ENCODE results near the gene IPO13.
A peak's percentile ranks its signal among the peaks of the same experiment; 100 is the strongest.

IPO13 gene

GRCh38 chr1:43983253-43983899 lies 36.6 kb downstream of the IPO13 start:
- no peak overlapping the region for H3K4me3 ChIP-seq (ENCODE audit: low read depth in 1 of 2, low read length in 2 of 2)
- peaks cover 0 to 9% of the 10 kb centered on the region in 2 donors for H3K36me3 ChIP-seq (ENCODE audit: control insufficient read depth in 1 of 2, insufficient read depth in 2 of 2, low read length in 2 of 2)
- no peaks in the 10 kb centered on the region for H3K27me3 ChIP-seq (ENCODE audit: low read depth, low read length)
- H3K9me3 ChIP-seq (ENCODE audit: control insufficient read depth in 1 of 2, low read length in 2 of 2) = no peaks in the 10 kb centered on the region
- H3K4me1 ChIP-seq (ENCODE audit: control insufficient read depth in 1 of 2, insufficient read depth in 2 of 2, low read length in 2 of 2) = peaks cover 8 to 9% of the 10 kb centered on the region in 2 donors
- H3K27ac ChIP-seq (ENCODE audit: low read length) = no peak overlapping the region

- Histone ChIP-seq H3K36me3 (ENCODE audit: control insufficient read depth in 1 of 2, insufficient read depth in 2 of 2, low read length in 2 of 2) (peaks cover 0 to 9% of the 10 kb centered on the region in 2 donors), H3K27me3 (ENCODE audit: low read depth, low read length) (no peaks in the 10 kb centered on the region), H3K9me3 (ENCODE audit: control insufficient read depth in 1 of 2, low read length in 2 of 2) (no peaks in the 10 kb centered on the region), H3K4me3 (ENCODE audit: low read depth in 1 of 2, low read length in 2 of 2) (no peak overlapping the region), H3K4me1 (ENCODE audit: control insufficient read depth in 1 of 2, insufficient read depth in 2 of 2, low read length in 2 of 2) (peaks cover 4 to 8% of the 10 kb centered on the region in 2 donors), H3K27ac (ENCODE audit: low read length) (no peak overlapping the region)
Measured at GRCh38 chr1:43984855-43985254, 38.1 kb downstream of the IPO13 start.

GRCh38 chr1:43985984-43986595 lies 39.3 kb downstream of the IPO13 start:
- Histone ChIP-seq H3K27ac (ENCODE audit: low read length) (no peak overlapping the region), H3K36me3 (ENCODE audit: control insufficient read depth in 1 of 2, insufficient read depth in 2 of 2, low read length in 2 of 2) (peaks cover 0 to 9% of the 10 kb centered on the region in 2 donors), H3K4me3 (ENCODE audit: low read depth in 1 of 2, low read length in 2 of 2) (no peak overlapping the region), H3K27me3 (ENCODE audit: low read depth, low read length) (no peaks in the 10 kb centered on the region), H3K9me3 (ENCODE audit: control insufficient read depth in 1 of 2, low read length in 2 of 2) (no peaks in the 10 kb centered on the region), H3K4me1 (ENCODE audit: control insufficient read depth in 1 of 2, insufficient read depth in 2 of 2, low read length in 2 of 2) (peaks cover 0 to 6% of the 10 kb centered on the region in 2 donors)

GRCh38 chr1:43986712-43987111 lies 40.0 kb downstream of the IPO13 start:
- Histone ChIP-seq H3K36me3 (ENCODE audit: control insufficient read depth in 1 of 2, insufficient read depth in 2 of 2, low read length in 2 of 2) (peaks cover 0 to 9% of the 10 kb centered on the region in 2 donors), H3K4me1 (ENCODE audit: control insufficient read depth in 1 of 2, insufficient read depth in 2 of 2, low read length in 2 of 2) (peaks cover 0 to 8% of the 10 kb centered on the region in 2 donors), H3K27ac (ENCODE audit: low read length) (no peak overlapping the region), H3K9me3 (ENCODE audit: control insufficient read depth in 1 of 2, low read length in 2 of 2) (no peaks in the 10 kb centered on the region), H3K4me3 (ENCODE audit: low read depth in 1 of 2, low read length in 2 of 2) (no peak overlapping the region), H3K27me3 (ENCODE audit: low read depth, low read length) (no peaks in the 10 kb centered on the region)

GRCh38 chr1:43987159-43987902 lies 40.6 kb downstream of the IPO13 start:
- no peak overlapping the region for H3K4me3 ChIP-seq (ENCODE audit: low read depth in 1 of 2, low read length in 2 of 2)
- H3K36me3 ChIP-seq (ENCODE audit: control insufficient read depth in 1 of 2, insufficient read depth in 2 of 2, low read length in 2 of 2) = peaks cover 0 to 9% of the 10 kb centered on the region in 2 donors
- no peaks in the 10 kb centered on the region for H3K27me3 ChIP-seq (ENCODE audit: low read depth, low read length)
- H3K4me1 ChIP-seq (ENCODE audit: control insufficient read depth in 1 of 2, insufficient read depth in 2 of 2, low read length in 2 of 2) = peaks cover 0 to 8% of the 10 kb centered on the region in 2 donors
- no peak overlapping the region for H3K27ac ChIP-seq (ENCODE audit: low read length)
- no peaks in the 10 kb centered on the region for H3K9me3 ChIP-seq (ENCODE audit: control insufficient read depth in 1 of 2, low read length in 2 of 2)

GRCh38 chr1:43990271-43991199 lies 43.8 kb downstream of the IPO13 start:
- Histone ChIP-seq H3K4me3 (ENCODE audit: low read depth in 1 of 2, low read length in 2 of 2) (peak overlapping the region; percentile 65 to 79), H3K27ac (ENCODE audit: low read length) (peak overlapping the region; percentile 39), H3K36me3 (ENCODE audit: control insufficient read depth in 1 of 2, insufficient read depth in 2 of 2, low read length in 2 of 2) (peaks cover 0 to 8% of the 10 kb centered on the region in 2 donors), H3K27me3 (ENCODE audit: low read depth, low read length) (no peaks in the 10 kb centered on the region), H3K9me3 (ENCODE audit: control insufficient read depth in 1 of 2, low read length in 2 of 2) (no peaks in the 10 kb centered on the region), H3K4me1 (ENCODE audit: control insufficient read depth in 1 of 2, insufficient read depth in 2 of 2, low read length in 2 of 2) (peaks cover 0 to 8% of the 10 kb centered on the region in 2 donors)

GRCh38 chr1:43991200-43991475 lies 44.4 kb downstream of the IPO13 start:
- Histone ChIP-seq H3K27ac (ENCODE audit: low read length) (peak overlapping the region; percentile 39), H3K4me3 (ENCODE audit: low read depth in 1 of 2, low read length in 2 of 2) (peak overlapping the region; percentile 65 to 79), H3K9me3 (ENCODE audit: control insufficient read depth in 1 of 2, low read length in 2 of 2) (no peaks in the 10 kb centered on the region), H3K4me1 (ENCODE audit: control insufficient read depth in 1 of 2, insufficient read depth in 2 of 2, low read length in 2 of 2) (peaks cover 0 to 8% of the 10 kb centered on the region in 2 donors), H3K27me3 (ENCODE audit: low read depth, low read length) (no peaks in the 10 kb centered on the region), H3K36me3 (ENCODE audit: control insufficient read depth in 1 of 2, insufficient read depth in 2 of 2, low read length in 2 of 2) (peaks cover 0 to 2% of the 10 kb centered on the region in 2 donors)

GRCh38 chr1:43991476-43992231 lies 44.9 kb downstream of the IPO13 start, which contains the start of gene CCDC24:
TSS of gene CCDC24 (plus strand) at chr1:43991599. CDS start at chr1:43991879, 280 bp downstream.
- Histone ChIP-seq H3K27ac (ENCODE audit: low read length) (peak within 1 kb of the TSS; percentile 39), H3K9me3 (ENCODE audit: control insufficient read depth in 1 of 2, low read length in 2 of 2) (no peaks in the 10 kb centered on the region), H3K4me3 (ENCODE audit: low read depth in 1 of 2, low read length in 2 of 2) (peak within 1 kb of the TSS; percentile 65 to 79), H3K4me1 (ENCODE audit: control insufficient read depth in 1 of 2, insufficient read depth in 2 of 2, low read length in 2 of 2) (peaks cover 0 to 9% of the 10 kb centered on the region in 2 donors), H3K27me3 (ENCODE audit: low read depth, low read length) (no peaks in the 10 kb centered on the region), H3K36me3 (ENCODE audit: control insufficient read depth in 1 of 2, insufficient read depth in 2 of 2, low read length in 2 of 2) (no peaks in the 10 kb centered on the region)

GRCh38 chr1:43992232-43992995 lies 45.7 kb downstream of the IPO13 start:
- no peaks in the 10 kb centered on the region for H3K27me3 ChIP-seq (ENCODE audit: low read depth, low read length)
- peak overlapping the region; percentile 65 to 79 for H3K4me3 ChIP-seq (ENCODE audit: low read depth in 1 of 2, low read length in 2 of 2)
- no peaks in the 10 kb centered on the region for H3K9me3 ChIP-seq (ENCODE audit: control insufficient read depth in 1 of 2, low read length in 2 of 2)
- peaks cover 0 to 16% of the 10 kb centered on the region in 2 donors for H3K4me1 ChIP-seq (ENCODE audit: control insufficient read depth in 1 of 2, insufficient read depth in 2 of 2, low read length in 2 of 2)
- no peaks in the 10 kb centered on the region for H3K36me3 ChIP-seq (ENCODE audit: control insufficient read depth in 1 of 2, insufficient read depth in 2 of 2, low read length in 2 of 2)
- no peak overlapping the region for H3K27ac ChIP-seq (ENCODE audit: low read length)
